T-helper 2 cell (primary cell): Measurements from ENCODE around the gene LBH.

ENCODE experiments used
- DNase-seq, 5 experiments: peaks; one replicate each; pipeline versions ENCODE4 v3.0.0 to v3.0.0-alpha.2; 2012 to 2022

The LBH gene

DNA sequence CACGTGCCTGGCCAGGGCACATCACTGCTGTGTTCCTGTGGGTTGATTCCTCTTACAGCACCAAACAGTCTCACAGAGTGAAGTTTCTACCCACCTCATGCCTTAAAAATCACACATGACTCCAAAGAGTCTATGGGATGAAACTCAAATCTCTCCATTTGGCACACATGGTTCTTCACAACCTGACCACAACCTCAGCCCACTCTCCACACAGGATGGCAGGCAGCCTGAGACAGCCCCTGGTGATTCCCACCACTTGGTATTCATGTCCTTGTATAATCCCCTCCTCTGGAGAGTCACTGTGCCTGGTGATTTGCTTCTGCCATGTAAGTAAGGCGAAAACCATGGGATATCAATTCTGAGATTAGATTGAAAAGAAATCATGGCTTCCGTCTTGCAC lies 46.2 kb downstream of the LBH start:
- no peak for DNase-seq

DNA sequence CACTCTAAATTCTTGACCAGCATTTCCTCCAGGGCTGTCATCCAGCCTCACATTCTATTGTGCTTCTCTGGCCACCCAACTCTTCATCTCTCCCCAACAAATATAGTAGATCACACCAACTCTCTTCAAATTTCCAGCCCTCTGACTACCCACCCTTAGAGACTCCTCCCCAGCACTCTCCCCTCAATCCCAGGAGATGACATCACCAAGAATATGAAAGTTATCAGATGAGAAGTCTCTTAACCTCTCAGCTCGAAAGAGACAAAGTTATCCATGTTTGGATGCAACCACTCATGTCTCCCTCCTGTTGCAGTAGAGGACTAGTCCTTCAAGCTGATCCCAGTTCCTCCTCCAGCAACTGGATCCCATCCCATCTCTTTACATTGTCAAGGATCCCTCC lies 47.1 kb downstream of the LBH start:
- DNase-seq = no peak

DNA sequence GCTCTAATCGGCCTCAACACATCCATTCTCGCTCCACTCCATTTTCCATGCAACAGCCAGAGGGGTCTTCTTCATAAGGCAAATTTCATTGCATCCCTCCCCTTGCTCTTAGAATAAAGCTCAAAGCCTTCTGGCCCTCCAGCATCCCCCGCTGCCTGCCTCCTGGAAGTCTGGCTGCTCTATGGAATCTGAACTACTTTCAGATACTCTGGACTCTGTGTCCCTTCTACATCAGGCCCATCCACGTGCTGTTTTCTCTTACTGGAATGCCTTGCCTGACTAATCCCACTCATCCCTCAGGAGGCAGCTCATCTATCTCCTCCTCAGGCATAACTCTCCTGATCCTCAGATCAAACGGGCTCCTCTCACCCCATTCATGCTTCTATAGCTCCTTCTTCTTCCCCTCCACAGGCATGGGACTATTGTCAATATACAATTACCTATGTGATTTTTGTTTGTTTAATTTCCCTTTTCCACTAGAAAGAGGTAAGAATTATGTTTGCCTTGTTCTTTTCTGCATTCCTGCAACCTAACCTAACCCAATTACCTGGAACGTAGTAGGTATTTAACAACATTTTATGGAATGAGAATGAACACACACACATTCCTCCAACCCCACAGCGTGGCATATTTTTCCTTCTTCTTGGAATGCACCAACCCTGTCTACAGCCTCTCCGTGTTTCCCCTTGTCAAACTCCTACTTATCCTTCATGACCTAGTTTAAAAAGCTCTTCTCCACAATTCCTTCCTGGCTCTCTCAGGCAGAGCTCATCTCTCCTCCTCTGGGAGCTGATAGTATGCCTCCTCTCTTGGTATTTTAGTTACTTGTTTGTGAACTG lies 49.5 kb downstream of the LBH start:
- no peak for DNase-seq

DNA sequence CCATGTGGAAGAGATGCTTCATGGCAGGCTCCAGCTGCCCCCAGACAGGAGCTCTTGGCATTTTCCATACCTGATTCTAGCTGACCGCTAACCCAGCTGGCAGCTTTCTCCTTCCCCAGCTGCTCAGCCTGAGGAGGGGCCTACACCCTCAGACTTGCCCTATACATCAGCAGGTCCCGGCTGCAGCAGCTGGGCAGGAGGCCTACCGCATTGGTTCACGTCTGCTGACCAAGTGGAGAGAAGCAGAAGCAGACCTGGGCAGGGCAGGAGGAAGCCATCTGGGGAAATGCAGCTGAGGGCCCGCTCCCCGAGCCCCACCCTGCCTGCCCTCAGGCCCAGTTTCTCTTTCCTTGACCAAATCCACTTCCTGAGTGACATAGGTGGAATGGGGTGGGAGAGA lies 50.7 kb downstream of the LBH start:
- DNase-seq = no peak

DNA sequence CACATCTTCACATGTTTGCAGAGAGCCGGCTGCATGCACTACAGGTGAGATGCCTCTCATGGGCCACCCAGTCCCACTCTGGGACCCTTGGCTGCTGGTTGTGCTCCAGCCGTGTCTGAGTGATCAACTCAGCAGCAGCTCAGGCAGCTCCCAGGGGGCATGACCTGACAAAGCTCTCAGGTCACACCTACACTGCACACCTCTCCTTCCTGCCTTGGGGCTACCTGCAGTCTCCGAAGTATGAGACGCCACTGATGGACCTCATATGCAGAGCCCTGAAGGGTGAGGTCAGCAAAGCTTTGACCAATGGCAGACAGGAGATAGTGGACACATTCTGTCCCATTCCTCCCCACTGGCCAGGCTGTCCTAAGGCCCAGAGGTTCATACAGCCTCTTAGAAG lies 51.4 kb downstream of the LBH start:
- no peak for DNase-seq

DNA sequence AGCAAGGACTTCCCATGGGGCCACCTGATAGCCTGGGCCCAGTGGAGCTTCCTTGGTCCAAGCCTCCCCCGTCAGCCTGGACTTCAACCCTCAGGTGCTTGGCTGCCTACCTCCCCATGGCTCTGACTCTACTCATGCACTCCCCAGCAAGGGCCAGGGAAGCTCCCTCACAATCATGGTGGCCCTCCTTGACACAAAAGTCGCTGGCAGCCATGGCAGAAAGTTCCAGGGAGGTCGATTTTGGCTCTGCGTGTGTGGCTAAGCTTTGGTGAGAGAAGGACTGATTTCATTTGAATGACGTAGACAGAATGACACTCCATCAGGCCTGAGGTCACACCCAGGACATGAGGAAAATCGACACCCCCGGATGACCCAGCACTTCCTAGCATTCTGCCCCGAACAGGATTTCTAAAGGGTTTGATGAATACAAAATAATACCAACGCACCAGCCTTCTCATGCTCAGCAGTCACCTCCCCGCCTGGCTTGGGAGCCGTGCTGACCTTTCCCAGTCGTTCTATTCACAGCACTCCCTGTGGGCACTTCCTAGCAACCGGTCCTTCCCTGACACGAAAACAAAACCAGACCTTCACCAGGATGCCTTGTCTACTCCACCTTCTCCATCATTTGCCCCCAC lies 52.7 kb downstream of the LBH start:
- no peak for DNase-seq

DNA sequence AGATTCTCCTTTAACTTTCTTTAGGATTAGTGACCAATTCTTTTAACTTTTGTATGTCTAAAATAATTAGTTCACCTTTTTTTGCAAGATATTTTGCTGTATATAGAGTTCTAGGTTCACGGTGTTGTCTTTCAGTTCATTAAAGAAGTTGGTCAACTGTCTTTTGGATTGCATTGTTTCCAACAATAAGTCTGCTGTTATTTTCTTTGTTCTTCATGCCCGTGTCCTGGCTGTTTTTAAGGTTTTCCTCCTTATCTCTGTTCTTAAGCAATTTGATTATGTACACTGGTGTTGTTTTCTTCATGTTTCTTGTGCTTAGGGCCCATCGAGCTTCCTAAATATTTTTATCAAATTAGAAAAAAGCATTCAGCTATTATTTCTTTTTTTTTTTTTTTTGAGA lies 54.4 kb downstream of the LBH start:
- DNase-seq = no peak

DNA sequence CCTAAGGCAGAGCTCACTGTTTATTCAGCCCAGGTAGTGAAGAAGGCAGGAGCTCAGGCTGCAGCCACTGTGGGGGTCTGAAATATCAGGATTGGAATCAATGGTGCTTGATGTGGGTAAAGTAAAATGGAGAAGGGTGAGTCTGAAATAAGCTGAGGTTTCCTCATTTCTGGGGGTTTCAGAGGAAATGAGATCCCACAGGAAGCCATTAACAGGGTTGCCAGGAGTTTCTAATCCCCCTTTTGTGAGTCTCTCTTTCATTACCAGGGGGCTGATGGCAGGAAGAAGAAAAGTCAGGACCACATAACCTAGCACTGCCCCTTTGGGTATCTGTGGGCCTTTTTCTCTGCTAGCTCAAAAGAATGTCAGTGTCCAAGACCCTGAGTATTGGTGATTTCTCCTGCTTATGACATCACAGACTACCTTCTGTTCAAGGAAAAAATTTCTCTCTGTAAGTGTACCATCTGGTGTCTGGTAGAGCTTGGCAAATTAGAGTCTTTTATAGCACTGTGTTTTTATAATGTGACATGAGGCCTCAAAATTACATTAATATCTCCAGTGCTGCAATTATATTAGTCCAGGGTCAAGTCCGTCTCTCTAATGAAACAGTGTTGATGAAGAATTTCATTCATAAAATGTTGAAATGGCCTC lies 56.0 kb downstream of the LBH start:
- no peak for DNase-seq

DNA sequence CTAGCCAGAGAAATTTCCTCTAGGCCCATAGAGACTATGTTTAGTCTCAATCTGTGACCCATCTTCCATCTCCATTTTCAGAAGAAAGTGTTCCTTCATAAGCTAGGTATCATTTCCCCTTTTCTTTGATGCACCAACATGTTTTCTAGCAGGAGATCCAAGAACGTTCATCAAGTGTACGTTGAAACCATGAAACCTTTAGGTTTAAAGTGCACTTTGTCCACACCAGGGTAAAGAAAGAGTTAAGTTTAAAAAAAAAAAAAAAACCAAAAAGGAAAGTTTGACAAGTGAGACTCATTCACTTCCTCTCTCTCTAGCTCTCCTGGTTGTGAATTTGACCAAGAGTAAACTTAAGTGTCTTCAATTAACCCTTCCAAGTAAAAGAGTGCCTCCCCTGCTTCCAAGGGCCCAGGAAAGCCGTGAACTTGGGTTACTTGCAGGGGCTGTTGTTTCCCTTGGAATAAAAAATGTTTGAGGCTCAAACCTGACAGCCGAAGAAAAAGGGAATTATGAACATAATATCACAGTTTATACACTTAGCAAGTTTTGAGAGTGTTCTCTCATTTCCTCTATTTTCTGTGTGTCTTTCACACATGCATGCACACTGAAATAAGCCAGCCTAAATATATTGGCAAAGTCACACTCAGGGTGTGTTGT lies 56.7 kb downstream of the LBH start:
- DNase-seq = no peak

DNA sequence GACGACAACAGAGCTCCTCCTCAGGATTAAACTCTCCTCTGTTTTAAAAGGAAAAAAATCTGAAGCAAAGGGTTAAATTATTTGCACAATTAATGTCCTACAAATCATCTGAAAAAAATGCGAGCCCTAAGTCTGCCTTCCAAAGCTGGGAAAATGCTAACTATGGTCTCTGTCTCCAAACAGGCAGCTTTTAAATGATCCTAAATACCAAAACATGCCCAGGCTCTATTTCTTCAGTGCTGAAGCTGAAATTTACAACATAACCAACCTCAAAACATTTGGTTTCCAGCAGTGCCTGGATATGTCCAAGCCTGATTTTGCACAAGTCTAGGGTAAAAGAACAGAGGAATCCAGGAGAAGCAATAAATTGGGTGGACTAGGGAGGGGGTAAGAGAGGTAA lies 57.2 kb downstream of the LBH start:
- no peak for DNase-seq

DNA sequence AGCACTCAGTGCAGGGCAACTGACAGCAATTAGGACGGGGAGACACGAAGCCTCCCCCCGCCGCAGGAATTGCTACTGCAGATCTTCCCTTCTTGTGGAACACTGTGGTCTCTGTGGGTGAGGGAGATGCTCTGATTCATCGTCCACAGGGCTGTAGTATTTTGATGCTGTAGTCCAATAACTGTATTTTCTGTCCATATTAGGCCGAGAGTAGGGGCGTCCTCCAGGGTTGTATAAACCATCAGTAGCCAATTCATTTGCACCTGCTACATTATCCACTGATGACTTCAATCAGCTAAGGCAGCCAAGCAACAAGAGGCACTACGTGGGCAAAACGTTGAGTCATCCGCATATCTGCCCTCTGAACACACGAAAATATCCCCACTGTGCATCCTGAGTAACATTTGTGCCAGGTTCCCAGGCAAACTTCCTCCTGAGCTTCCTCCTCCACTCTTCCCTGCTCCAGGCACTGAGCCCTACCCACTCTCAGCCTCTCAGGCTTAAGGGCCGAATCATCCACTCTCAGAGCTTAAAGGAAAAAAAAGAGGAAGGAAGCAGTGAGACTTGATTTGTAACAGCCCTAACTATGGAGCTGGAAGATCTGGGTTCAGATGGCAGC lies 62.1 kb downstream of the LBH start:
- DNase-seq = no peak

DNA sequence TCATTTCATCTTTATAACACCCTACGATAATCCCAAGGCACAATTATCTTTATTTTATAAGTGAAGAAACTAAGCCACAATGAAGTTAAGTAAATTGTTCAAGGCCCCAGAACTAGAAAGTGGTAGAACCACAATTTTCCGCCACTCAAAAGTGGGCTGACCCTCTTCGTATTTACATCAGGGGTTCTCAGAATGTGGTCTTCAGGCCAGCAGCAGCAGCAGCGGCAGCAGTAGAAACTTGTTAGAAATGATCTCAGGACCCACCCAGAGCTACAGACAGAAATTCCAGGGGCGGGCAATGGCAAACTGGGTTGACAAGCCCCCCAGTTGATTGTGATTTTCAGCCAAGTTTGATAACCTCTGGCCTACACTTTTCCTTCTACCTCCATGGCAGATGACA lies 62.8 kb downstream of the LBH start:
- DNase-seq = no peak

DNA sequence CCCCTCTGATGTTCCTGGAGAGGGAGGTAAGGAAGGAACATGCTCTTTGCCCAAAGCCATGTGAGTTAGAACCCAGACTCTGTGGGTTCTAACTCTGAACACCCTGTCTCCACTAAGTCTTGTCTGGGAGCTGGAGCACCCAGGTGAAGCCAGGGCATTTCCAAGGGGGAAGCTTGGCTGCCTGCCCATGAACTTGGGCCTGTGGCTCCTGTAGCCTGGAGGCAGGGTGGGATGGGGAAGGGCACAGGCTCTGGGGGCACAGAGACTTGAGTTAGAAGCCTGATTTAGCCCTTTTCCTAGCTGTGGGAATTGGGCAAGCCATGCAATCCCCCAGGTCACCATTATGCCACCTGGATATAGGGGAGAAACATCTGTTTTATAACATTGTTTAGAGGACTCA lies 65.2 kb downstream of the LBH start:
- no peak for DNase-seq

DNA sequence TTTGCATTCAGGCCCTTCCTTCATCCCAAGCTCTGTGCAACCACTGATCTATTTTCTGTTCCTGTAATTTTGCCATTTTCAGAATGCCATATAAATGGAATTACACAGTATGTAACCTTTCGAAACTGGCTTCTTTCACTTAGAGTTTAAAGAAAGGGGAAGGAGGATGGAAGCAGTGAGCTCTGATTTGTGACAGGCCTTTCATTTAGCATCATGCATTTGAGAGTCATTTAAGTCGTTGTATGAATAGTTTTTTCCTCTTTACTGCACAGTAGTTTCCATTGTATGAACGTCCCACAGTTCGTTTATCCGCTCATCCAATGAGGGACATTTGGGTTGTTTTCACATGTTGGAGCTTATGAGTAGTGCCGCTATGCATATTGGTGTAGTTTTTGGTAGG lies 67.0 kb downstream of the LBH start:
- no peak for DNase-seq

DNA sequence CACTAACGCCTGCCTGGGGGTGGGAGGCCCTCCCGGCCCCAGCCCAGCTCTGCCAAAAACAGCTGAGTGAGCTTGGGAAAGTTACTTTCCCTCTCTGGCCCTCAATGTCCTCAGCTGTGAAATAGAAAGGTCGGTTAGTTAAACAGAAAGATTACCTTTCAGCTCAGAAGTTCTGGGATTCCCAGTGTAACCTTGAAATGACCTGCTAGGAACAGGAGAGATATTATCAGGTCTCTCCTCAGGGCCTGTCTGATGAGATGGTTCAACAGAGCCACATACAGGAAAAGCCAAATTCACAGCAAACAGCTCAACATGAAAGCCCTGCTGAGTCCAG lies 68.8 kb downstream of the LBH start:
- DNase-seq = no peak

DNA sequence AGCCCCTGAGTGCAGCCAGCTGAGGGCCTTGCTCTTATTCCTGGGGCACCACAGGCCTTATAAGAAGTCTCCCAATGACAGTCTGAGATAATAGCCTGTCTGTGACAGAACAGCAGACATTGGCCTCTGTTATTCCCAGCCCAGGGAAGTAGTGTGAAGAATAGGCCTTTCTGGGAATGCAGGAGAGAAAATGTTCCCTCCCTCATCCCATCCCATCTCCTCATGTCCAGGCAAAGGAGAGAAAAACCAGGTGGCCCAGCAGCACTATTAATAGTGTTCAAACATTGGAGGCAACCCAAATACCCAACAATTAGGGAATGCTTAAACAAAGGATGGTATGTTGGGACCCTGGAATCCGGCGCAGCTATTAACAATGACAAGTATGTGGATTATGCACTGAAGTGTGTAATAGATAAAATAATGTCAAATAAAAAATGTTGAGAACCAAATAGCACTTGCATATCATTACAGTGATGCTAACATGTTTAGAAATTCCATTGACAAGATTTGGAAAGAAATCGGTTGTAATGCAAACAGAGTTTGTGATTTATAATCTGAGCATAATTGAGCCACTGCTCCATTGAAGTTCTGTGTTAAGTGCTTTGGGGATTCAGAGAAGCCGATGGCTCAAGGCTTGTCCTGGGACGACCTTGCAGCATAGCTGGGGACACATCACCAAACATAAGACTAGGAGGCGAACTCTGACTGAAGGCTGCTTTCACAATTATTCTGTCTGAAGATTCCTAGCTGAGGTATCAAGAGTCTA lies 69.3 kb downstream of the LBH start:
- DNase-seq = no peak

DNA sequence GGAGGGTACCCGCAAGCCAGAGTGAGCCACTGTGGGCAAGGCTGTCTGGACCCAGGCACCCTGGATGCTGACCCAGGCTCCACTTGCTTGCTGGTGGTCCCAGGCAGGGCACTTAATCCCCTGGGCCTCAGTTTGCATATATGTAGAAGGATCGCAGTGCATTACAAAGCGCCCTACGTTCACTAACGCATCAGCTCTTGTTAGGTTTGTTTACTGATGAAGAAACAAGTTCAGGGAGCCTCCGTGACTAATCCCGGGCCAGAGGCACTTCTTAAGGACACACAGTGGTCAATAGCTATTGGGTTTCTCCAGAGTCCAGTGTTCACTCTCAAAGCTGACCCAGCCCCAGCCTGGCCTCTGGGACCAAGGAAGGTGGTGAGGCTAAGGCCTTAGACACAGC lies 70.2 kb downstream of the LBH start:
- no peak for DNase-seq

DNA sequence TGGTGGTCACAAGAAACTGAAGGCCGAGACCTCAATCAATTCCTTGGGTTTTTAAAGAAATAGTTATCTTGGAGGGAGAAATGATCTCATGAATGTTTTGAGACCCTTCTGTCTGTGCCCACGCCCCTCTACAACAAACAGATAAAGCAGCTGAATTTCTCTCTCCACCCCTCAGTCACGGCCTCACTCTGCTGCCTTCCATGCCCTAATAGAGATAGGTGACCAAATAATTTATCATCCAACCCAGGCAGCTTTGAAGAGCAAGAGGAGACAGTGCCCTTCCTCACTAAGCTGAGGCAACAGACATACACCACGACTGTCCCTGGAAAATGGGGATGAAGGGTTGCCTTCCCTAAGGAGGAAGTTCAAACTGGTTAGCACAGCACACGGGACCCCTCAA lies 71.2 kb downstream of the LBH start:
- DNase-seq = no peak

DNA sequence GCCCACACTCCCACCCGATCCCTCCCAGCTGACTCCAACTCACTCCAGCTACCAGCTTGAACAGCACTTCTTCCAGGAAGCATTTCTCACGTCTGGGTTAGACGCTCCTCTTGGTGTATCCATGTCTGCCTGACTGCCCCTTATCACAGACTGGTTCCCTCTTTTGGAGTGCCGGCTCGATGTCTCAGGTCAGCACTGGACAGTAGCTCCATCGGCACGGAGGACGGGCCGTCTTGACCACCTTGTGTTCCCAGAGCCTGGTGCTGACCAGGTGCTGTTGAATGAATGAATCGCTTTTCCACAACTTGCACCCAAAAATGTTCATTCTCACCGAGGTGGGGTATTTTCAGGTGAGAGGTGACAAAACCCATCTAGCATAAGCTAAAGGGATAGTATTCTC lies 71.8 kb downstream of the LBH start:
- no peak for DNase-seq

DNA sequence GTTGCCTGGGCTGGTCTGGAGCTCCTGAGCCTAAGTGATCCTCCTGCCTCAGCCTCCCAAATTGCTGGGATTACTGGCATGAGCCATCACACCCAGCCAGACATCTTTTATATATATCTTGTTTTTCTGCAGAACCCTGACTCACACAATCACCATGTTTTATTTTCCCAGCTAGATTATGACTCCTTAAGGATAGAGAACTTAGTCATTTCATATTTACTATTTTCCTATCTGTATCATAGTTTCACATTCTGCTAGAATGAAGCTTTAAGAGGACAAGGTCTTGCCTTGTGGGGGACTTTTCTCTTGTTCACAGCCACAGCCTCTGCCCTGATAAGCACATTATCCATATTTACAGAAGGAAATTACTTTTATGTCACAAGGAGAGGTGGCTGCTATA lies 73.9 kb downstream of the LBH start:
- DNase-seq = no peak

DNA sequence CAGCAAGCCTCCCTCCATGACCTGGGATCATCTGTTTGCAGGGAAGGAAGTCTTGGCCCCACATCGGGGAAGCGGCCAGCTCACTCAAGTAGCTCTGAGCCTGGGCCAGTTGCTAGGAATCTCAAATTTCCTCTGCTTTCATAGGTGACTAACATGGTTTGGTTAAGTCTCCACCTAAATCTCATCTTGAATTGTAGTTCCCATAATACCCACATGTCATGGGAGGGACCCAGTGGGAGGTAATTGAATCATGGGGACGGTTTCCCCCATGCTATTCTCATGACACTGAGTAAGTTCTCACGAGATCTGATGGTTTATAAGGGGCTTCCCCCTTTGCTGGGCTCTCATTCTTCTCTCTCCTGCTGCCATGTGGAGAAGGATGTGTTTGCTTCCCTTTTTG lies 75.2 kb downstream of the LBH start:
- DNase-seq = no peak

DNA sequence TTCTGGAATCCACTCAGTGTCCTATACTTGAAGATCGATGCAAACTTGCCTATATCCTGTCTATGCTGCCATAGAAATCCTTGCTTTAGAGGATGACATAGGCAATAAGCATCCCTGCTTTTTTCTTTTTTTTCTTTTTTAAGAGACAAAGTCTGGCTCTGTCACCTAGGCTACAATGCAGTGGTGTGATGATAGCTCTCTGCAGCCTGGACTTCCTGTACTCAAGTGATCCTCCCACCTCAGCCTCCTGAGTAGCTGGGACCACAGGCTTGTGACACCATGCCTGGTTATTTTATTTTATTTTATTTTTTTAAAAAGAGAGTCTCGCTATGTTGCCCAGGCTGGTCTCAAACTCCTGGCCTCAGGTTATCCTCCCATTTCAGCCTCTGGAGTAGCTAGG lies 76.9 kb downstream of the LBH start:
- DNase-seq = no peak
